HCT116 (cell line): Measurements from ENCODE around the gene TBC1D14.

Experiments used
- CEBPB ChIP-seq: IDR thresholded peaks from 2 replicates; pipeline ENCODE4 v1.6.1; 2012; ENCODE audit warnings: low read depth
- EGR1 ChIP-seq: IDR thresholded peaks from 2 replicates; pipeline ENCODE4 v1.6.1; 2012; ENCODE audit warnings: low read depth
- EZH2 ChIP-seq: fragments of 200-600 bp; sonication (generic); IDR thresholded peaks from 2 replicates; pipeline ENCODE4 v1.6.1; 2017; ENCODE audit warnings: antibody characterized with exemption, mixed run types
- FOSL1 ChIP-seq: IDR thresholded peaks from 2 replicates; pipeline ENCODE4 v1.6.1; 2012; ENCODE audit warnings: low read depth
- JUND ChIP-seq: IDR thresholded peaks from 2 replicates; pipeline ENCODE4 v1.6.1; 2012
- POLR2A ChIP-seq: IDR thresholded peaks from 2 replicates; pipeline ENCODE4 v1.7.0; 2011; ENCODE audit warnings: borderline replicate concordance; ENCODE audit not compliant: insufficient read depth, insufficient read length; ENCODE audit errors: extremely low read depth
- POLR2AphosphoS5 ChIP-seq: IDR thresholded peaks from 2 replicates; pipeline ENCODE4 v1.6.1; 2011; ENCODE audit warnings: mild to moderate bottlenecking, low read depth, low read length, moderate library complexity
- REST ChIP-seq: IDR thresholded peaks from 2 replicates; pipeline ENCODE4 v1.6.1; 2012; ENCODE audit warnings: low read depth
- SIN3A ChIP-seq: IDR thresholded peaks from 2 replicates; pipeline ENCODE4 v1.6.1; 2012; ENCODE audit warnings: low read depth
- YY1 ChIP-seq: IDR thresholded peaks from 2 replicates; pipeline ENCODE4 v1.6.1; 2011; ENCODE audit warnings: low read length, low read depth, moderate library complexity, mild to moderate bottlenecking; ENCODE audit not compliant: insufficient replicate concordance; ENCODE audit errors: extremely low read depth
- ZNF274 ChIP-seq: fragments of 200-500 bp; sonication (Bioruptor generic); IDR thresholded peaks from 2 replicates; pipeline ENCODE4 v1.6.1; 2014; ENCODE audit warnings: mild to moderate bottlenecking, low read depth, low read length, inconsistent platforms
- TF ChIP-seq, protein P1 (sequence below), 3 experiments: fragments of 200-600 bp in 1 of 3; sonication (generic) in 1 of 3; IDR thresholded peaks in 2 of 3; conservative IDR thresholded peaks in 1 of 3; 2 replicates each; pipeline ENCODE4 v1.5.1; 2012 to 2017; ENCODE audit warnings: low read depth in 2 of 3, low read length in 2 of 3, antibody characterized with exemption in 1 of 3, borderline replicate concordance in 1 of 3, control low read depth in 1 of 3, mild to moderate bottlenecking in 1 of 3, mixed read lengths in 1 of 3, mixed run types in 1 of 3, moderate library complexity in 1 of 3; ENCODE audit not compliant: insufficient read depth in 1 of 3
- TF ChIP-seq, protein P2 (sequence below): IDR thresholded peaks from 2 replicates; pipeline ENCODE4 v1.6.1; 2011; ENCODE audit warnings: mild to moderate bottlenecking, low read length, moderate library complexity; ENCODE audit not compliant: insufficient replicate concordance; ENCODE audit errors: extremely low read depth
- TF ChIP-seq, protein P3 (sequence below): IDR thresholded peaks from 2 replicates; pipeline ENCODE4 v1.6.1; 2012

DNA sequence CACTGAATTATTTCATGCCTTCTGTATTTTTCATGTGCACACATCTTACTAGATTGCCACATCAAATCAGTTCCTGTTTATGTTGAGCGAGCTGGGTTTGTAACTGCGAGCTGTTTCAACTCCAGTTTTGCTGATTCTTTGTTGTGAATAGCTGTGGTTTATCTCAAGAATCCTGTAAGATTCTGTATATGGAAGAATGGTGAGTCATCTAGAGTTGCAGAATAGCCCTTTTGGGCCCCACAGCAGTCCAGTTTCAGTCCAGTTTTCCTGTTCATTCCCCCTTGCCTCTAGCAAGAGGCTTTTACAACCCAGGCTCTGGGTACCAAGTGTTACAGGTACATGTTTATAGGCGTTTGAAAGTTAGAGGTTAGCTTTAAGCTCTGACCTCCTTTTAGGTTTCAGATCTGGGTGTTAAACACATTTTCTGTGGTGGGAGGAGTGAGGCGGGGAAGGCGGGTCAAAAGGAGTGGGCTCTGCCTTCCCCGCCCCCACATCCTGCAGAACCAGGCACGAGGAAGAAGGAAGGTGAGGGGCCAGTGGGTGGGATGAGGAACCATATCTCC, 32.7 kb downstream of the TBC1D14 start:
- TF ChIP-seq YY1 (no peak), JUND (peak; percentile 73; the same call in 1 of the 2 replicates), CEBPB (peak; percentile 83), SIN3A (no peak), REST (no peak), POLR2A (no peak), EGR1 (peak; percentile 65), EZH2 (no peak), POLR2AphosphoS5 (no peak), FOSL1 (peak; percentile 77), ZNF274 (no peak)
- TF ChIP-seq, protein P1, sequence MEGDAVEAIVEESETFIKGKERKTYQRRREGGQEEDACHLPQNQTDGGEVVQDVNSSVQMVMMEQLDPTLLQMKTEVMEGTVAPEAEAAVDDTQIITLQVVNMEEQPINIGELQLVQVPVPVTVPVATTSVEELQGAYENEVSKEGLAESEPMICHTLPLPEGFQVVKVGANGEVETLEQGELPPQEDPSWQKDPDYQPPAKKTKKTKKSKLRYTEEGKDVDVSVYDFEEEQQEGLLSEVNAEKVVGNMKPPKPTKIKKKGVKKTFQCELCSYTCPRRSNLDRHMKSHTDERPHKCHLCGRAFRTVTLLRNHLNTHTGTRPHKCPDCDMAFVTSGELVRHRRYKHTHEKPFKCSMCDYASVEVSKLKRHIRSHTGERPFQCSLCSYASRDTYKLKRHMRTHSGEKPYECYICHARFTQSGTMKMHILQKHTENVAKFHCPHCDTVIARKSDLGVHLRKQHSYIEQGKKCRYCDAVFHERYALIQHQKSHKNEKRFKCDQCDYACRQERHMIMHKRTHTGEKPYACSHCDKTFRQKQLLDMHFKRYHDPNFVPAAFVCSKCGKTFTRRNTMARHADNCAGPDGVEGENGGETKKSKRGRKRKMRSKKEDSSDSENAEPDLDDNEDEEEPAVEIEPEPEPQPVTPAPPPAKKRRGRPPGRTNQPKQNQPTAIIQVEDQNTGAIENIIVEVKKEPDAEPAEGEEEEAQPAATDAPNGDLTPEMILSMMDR (IDR thresholded peaks at IDR 0.05 in 2 of 3, conservative IDR thresholded peaks at IDR 0.05 in 1 of 3; ENCODE audit: borderline replicate concordance in 1 of 3, insufficient read depth in 1 of 3, low read depth in 2 of 3, low read length in 2 of 3), result no peak
- TF ChIP-seq, protein P2, sequence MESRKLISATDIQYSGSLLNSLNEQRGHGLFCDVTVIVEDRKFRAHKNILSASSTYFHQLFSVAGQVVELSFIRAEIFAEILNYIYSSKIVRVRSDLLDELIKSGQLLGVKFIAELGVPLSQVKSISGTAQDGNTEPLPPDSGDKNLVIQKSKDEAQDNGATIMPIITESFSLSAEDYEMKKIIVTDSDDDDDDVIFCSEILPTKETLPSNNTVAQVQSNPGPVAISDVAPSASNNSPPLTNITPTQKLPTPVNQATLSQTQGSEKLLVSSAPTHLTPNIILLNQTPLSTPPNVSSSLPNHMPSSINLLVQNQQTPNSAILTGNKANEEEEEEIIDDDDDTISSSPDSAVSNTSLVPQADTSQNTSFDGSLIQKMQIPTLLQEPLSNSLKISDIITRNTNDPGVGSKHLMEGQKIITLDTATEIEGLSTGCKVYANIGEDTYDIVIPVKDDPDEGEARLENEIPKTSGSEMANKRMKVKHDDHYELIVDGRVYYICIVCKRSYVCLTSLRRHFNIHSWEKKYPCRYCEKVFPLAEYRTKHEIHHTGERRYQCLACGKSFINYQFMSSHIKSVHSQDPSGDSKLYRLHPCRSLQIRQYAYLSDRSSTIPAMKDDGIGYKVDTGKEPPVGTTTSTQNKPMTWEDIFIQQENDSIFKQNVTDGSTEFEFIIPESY, result no peak
- TF ChIP-seq, protein P3, sequence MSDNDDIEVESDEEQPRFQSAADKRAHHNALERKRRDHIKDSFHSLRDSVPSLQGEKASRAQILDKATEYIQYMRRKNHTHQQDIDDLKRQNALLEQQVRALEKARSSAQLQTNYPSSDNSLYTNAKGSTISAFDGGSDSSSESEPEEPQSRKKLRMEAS, result no peak
